HepG2 (cell line): Measurements from ENCODE around the gene CAMTA2. TPM values are rescaled to one million over a fixed set of nuclear protein-coding genes. Genes with fewer than 3 reads are reported as not detected.

ENCODE experiments used
- AHDC1 ChIP-seq: sonication (generic); formaldehyde crosslinking; IDR thresholded peaks from 2 replicates; pipeline ENCODE4 v1.5.1; 2020; ENCODE audit warnings: mild to moderate bottlenecking, missing genetic modification reagents, borderline replicate concordance
- FOXA3 ChIP-seq: IDR thresholded peaks from 2 replicates; pipeline ENCODE4 v1.6.1; 2016; ENCODE audit warnings: missing genetic modification reagents, missing compliant biosample characterization
- GFI1 ChIP-seq: sonication (generic); formaldehyde crosslinking; IDR thresholded peaks from 2 replicates; pipeline ENCODE4 v1.5.0; 2020; ENCODE audit warnings: missing genetic modification reagents, mild to moderate bottlenecking, borderline replicate concordance
- LCORL ChIP-seq, 2 experiments: fragments of 450-650 bp in 1 of 2; sonication (generic) in 1 of 2; formaldehyde crosslinking in 1 of 2; IDR thresholded peaks; 2 replicates each; pipeline versions ENCODE4 v1.5.0 to v1.6.1; 2017 to 2020; ENCODE audit warnings: antibody characterized with exemption in 1 of 2, missing genetic modification reagents in 1 of 2
- MAZ ChIP-seq, 2 experiments: sonication (generic) in 1 of 2; formaldehyde crosslinking in 1 of 2; IDR thresholded peaks; 2 replicates each; pipeline versions ENCODE4 v1.5.0 to v1.6.1; 2012 to 2020; ENCODE audit warnings: low read depth in 2 of 2, mild to moderate bottlenecking in 2 of 2, borderline replicate concordance in 1 of 2, improper control_type of control experiment in 1 of 2, low read length in 1 of 2, missing genetic modification reagents in 1 of 2, moderate library complexity in 1 of 2
- NFE2L2 ChIP-seq: fragments of 150-350 bp; IDR thresholded peaks from 2 replicates; pipeline ENCODE4 v1.6.1; 2014; ENCODE audit warnings: low read length
- TFDP2 ChIP-seq: sonication (generic); formaldehyde crosslinking; IDR thresholded peaks from 2 replicates; pipeline ENCODE4 v1.4.0; 2020; ENCODE audit warnings: missing genetic modification reagents
- ZBTB44 ChIP-seq: sonication (generic); formaldehyde crosslinking; IDR thresholded peaks from 2 replicates; pipeline ENCODE4 v1.4.0; 2020; ENCODE audit warnings: missing genetic modification reagents
- ZNF484 ChIP-seq: sonication (generic); formaldehyde crosslinking; IDR thresholded peaks from 2 replicates; pipeline ENCODE4 v1.5.1; 2020; ENCODE audit warnings: mild to moderate bottlenecking, low read depth, missing genetic modification reagents, borderline replicate concordance
- ZNF550 ChIP-seq: sonication (generic); formaldehyde crosslinking; IDR thresholded peaks from 2 replicates; pipeline ENCODE4 v1.4.0; 2020; ENCODE audit warnings: mild to moderate bottlenecking, missing genetic modification reagents, borderline replicate concordance
- ZNF704 ChIP-seq: sonication (generic); formaldehyde crosslinking; IDR thresholded peaks from 2 replicates; pipeline ENCODE4 v1.8.1; 2023; ENCODE audit warnings: mild to moderate bottlenecking, inconsistent platforms, moderate library complexity, missing genetic modification reagents, borderline replicate concordance
- ZNF747 ChIP-seq: sonication (generic); formaldehyde crosslinking; IDR thresholded peaks from 2 replicates; pipeline ENCODE4 v1.8.1; 2023; ENCODE audit warnings: missing genetic modification reagents, mild to moderate bottlenecking, borderline replicate concordance
- polyA plus RNA-seq, 8 experiments: library from polyadenylated mRNA; depleted of rRNA in 3 of 8; stranded (reverse) in 7 of 8; unstranded in 1 of 8; fragments of >200 nt; fragmentation: Illumina TruSeq in 4 of 8; extraction: Trizol in 4 of 8; gene quantifications; 2 replicates each; pipeline versions ENCODE4 v1.2.1 to v1.2.3, GENCODE V29; 2011 to 2016; ENCODE audit warnings: low read depth in 4 of 8, missing spikeins in 1 of 8, mixed read lengths in 1 of 8; ENCODE audit not compliant: insufficient read depth in 1 of 8
- total RNA-seq, 5 experiments: library from RNA; depleted of rRNA; stranded (reverse); fragments of >200 nt; fragmentation: Illumina TruSeq; extraction: Trizol; gene quantifications; 2 replicates each; pipeline ENCODE4 v1.2.3, GENCODE V29; 2016; ENCODE audit warnings: low read depth in 1 of 5

CAMTA2 gene
- total and polyA plus RNA-seq, 2 of the 13 experiments (the other 11 are each of a cell fraction or from before 2014, with no cell fraction given) = 4.1 to 7.1 TPM

GRCh38 chr17:4986951-4987766, at the start of gene CAMTA2 (continued):
- TF ChIP-seq AHDC1 (CRISPR knock-in tag) (no peak; the same call in 1 of the 2 replicates), ZNF747 (CRISPR knock-in tag) (peak; percentile 50; the same call in 1 of the 2 replicates), ZBTB44 (CRISPR knock-in tag) (no peak), ZNF704 (no peak), ZNF484 (no peak), LCORL (IDR thresholded peaks at IDR 0.05) (no peak), LCORL (CRISPR knock-in tag; IDR thresholded peaks at IDR 0.05) (peak; percentile 69), ZNF550 (no peak), GFI1 (CRISPR knock-in tag) (peak; percentile 23; the same call in 1 of the 2 replicates), NFE2L2 (no peak), MAZ (IDR thresholded peaks at IDR 0.05; ENCODE audit: borderline replicate concordance, low read depth, low read length) (peak; percentile 36; the same call in 1 of the 2 replicates), MAZ (CRISPR knock-in tag; IDR thresholded peaks at IDR 0.05; ENCODE audit: low read depth) (peak; percentile 92), TFDP2 (peak; percentile 59), FOXA3 (CRISPR knock-in tag) (no peak; the same call in none of the 2 replicates)
